Transverse colon (tissue), 4 donors: ENCODE results near the gene TMEM72. TPM values are rescaled to one million over a fixed set of nuclear protein-coding genes. Genes with fewer than 3 reads are reported as not detected.
A peak's percentile ranks its signal among the peaks of the same experiment; 100 is the strongest.

Source experiments
- DNase-seq: peaks from one replicate; pipeline ENCODE4 v3.0.0-alpha.2; 2019
- H3K27ac ChIP-seq, 4 donors: fragments of 200-600 bp; sonication (generic); 2 replicates each; pipeline ENCODE4 v1.5.1; 2016 to 2018; ENCODE audit warnings: inconsistent platforms in 4 of 4
- H3K27me3 ChIP-seq: fragments of 200-600 bp; sonication (generic); 2 replicates; pipeline ENCODE4 v1.5.1; 2017; ENCODE audit warnings: inconsistent platforms
- H3K36me3 ChIP-seq, 4 donors: fragments of 200-600 bp; sonication (generic); 2 replicates each; pipeline ENCODE4 v1.5.1; 2017 to 2019; ENCODE audit warnings: inconsistent platforms in 4 of 4
- H3K4me1 ChIP-seq, 4 donors: fragments of 200-600 bp; sonication (generic); 2 replicates each; pipeline ENCODE4 v1.5.1; 2017 to 2020; ENCODE audit warnings: inconsistent platforms in 4 of 4
- H3K4me3 ChIP-seq, 4 donors: fragments of 200-600 bp; sonication (generic); 1 replicate in 1 of 4; 2 replicates in 3 of 4; pipeline versions ENCODE4 v1.5.1 to v1.6.1; 2017 to 2019; ENCODE audit warnings: inconsistent platforms in 4 of 4
- H3K9me3 ChIP-seq, 2 donors: fragments of 200-600 bp; sonication (generic); 2 replicates each; pipeline ENCODE4 v1.5.1; 2017 to 2019; ENCODE audit warnings: inconsistent platforms in 2 of 2
- EP300 ChIP-seq: sonication (generic); formaldehyde crosslinking; IDR thresholded peaks from one replicate; pipeline ENCODE4 v1.6.1; 2017; ENCODE audit warnings: antibody characterized with exemption, low read depth
- POLR2A ChIP-seq: fragments of 450-650 bp; IDR thresholded peaks from one replicate; pipeline ENCODE4 v1.6.1; 2016; ENCODE audit warnings: antibody characterized with exemption, mild to moderate bottlenecking, moderate library complexity
- POLR2AphosphoS5 ChIP-seq, 3 donors: sonication (generic); formaldehyde crosslinking; IDR thresholded peaks; one replicate each; pipeline ENCODE4 v1.6.1; 2016; ENCODE audit warnings: antibody characterized with exemption in 3 of 3
- WGBS, 2 donors: methylation state at CpG; one replicate each; pipeline ENCODE4 v1.1.5; 2018; ENCODE audit warnings: low coverage in 1 of 2; 5-methylcytosine and 5-hydroxymethylcytosine counted together
- in situ Hi-C, 4 donors: fragments of 200-750 bp; cut with MboI; loops; one replicate each; pipeline versions ENCODE4 v1.15.0 to v1.15.1; 2017; ENCODE audit warnings: low sequenced_read_pairs in 3 of 4, low pct_ligation_motif_present in 1 of 4, low pct_unique_long_range_greater_than_20kb in 1 of 4
- intact Hi-C: fragments of 100-400 bp; cut with DNase I; formaldehyde crosslinking; loops from one replicate; pipeline ENCODE4 v1.15.1; 2023; ENCODE audit warnings: low total_unique reads
- total RNA-seq, 4 donors: library from RNA; depleted of rRNA; stranded (reverse); fragments of >200 nt; gene quantifications; one replicate each; pipeline ENCODE4 v1.1.0, GENCODE V29; 2016
- TF ChIP-seq, protein P1 (sequence below), 5 experiments: fragments of 200-600 bp in 3 of 5; fragments of 450-650 bp in 2 of 5; sonication (generic) in 3 of 5; IDR thresholded peaks; 1 replicate in 2 of 5; 2 replicates in 3 of 5; pipeline ENCODE4 v1.5.1; 2016 to 2017; ENCODE audit warnings: antibody characterized with exemption in 5 of 5, inconsistent platforms in 3 of 5, mild to moderate bottlenecking in 2 of 5, moderate library complexity in 1 of 5

TMEM72 gene
- total RNA-seq, 4 donors from 2014 or later, result 9.5 to 49.4 (median 16.5) TPM

DNA sequence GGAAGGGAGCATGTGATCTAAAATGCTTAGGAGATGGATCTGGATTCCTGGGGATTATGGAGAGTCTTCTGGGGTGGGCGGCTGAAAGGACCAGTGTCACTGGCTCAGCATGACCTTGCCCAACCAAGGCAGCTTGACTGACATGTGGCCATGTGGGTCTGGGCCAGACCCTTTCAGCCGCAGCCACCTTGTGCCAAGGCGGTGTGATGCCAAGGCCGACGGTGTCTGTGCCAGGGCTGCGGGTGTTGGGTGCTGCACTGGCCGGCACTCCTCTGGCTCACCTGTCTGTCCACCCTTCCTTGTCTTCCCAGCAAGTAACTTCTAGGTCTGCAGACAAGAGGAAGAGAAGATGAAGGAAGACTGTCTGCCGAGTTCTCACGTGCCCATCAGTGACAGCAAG lies 58.7 kb downstream of the TMEM72 start:
- H3K4me3 ChIP-seq, result no peak overlapping the region
- intact Hi-C loops (no loop called here), in situ Hi-C loops (loop anchor here in 1 of 4 donors (5.0 kb wide), 1 partner anchor 38 kb away; no protein-coding TSS in a partner anchor)
- H3K27ac ChIP-seq, result no peak overlapping the region
- 93% methylated on average over 9 of the region's 9 CpGs; no CpG with 5 or more reads in 1 of the 2 donors for WGBS, 2 donors
- H3K4me1 ChIP-seq, result peaks cover 4 to 49% (median 24%) of the 10 kb centered on the region in 4 donors
- no peaks in the 10 kb centered on the region for H3K27me3 ChIP-seq
- peak in 2 of 3 donors; percentile 2 to 5 for TF ChIP-seq POLR2AphosphoS5 (IDR thresholded peaks at IDR 0.05)
- TF ChIP-seq POLR2A, result no peak
- TF ChIP-seq EP300, result no peak
- TF ChIP-seq, protein P1, sequence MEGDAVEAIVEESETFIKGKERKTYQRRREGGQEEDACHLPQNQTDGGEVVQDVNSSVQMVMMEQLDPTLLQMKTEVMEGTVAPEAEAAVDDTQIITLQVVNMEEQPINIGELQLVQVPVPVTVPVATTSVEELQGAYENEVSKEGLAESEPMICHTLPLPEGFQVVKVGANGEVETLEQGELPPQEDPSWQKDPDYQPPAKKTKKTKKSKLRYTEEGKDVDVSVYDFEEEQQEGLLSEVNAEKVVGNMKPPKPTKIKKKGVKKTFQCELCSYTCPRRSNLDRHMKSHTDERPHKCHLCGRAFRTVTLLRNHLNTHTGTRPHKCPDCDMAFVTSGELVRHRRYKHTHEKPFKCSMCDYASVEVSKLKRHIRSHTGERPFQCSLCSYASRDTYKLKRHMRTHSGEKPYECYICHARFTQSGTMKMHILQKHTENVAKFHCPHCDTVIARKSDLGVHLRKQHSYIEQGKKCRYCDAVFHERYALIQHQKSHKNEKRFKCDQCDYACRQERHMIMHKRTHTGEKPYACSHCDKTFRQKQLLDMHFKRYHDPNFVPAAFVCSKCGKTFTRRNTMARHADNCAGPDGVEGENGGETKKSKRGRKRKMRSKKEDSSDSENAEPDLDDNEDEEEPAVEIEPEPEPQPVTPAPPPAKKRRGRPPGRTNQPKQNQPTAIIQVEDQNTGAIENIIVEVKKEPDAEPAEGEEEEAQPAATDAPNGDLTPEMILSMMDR (IDR thresholded peaks at IDR 0.05), result no peak
- no peaks in the 10 kb centered on the region for H3K36me3 ChIP-seq
- H3K9me3 ChIP-seq, result no peaks in the 10 kb centered on the region
- no peak for DNase-seq

DNA sequence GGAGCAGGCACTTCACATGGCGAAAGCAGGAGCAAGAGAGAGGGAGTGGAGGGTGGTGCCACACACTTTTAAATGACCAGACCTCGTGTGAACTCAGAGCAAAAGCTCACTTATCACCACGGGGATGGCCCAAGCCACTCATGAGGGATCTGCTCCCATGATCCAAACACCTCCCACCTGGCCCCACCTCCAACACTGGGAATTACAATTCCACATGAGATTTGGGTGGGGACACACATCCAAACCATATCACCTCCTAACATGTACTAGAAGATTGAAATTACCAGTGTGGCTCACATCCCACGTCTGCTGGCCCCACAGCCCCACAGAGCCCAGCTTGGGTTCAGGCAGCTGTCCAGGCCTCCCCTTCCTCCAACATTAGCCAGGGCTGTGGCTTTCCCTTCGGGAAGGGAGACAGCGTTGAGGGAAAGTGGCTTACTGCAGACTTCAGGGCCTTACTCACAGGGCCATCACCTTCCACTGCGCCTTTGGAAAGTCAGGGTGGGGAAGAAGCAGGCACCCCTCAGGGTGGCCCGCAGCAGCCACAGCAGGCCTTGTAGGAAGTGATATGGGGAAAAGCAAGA lies 59.8 kb downstream of the TMEM72 start:
- Histone ChIP-seq H3K36me3 (no peaks in the 10 kb centered on the region), H3K27me3 (no peaks in the 10 kb centered on the region), H3K27ac (no peak overlapping the region), H3K4me1 (peaks cover 4 to 47% (median 31%) of the 10 kb centered on the region in 4 donors), H3K4me3 (no peak overlapping the region), H3K9me3 (no peaks in the 10 kb centered on the region)
- TF ChIP-seq POLR2A (no peak), POLR2AphosphoS5 (IDR thresholded peaks at IDR 0.05) (peak in 1 of 3 donors; percentile 6)
- in situ Hi-C loops, result loop anchor here in 1 of 4 donors (5.0 kb wide), 1 partner anchor 39 kb away; no protein-coding TSS in a partner anchor
- 96 to 100% methylated on average over 3 to 8 of the region's 8 CpGs for WGBS, 2 donors
- no peak for DNase-seq
- intact Hi-C loops, result no loop called here

DNA sequence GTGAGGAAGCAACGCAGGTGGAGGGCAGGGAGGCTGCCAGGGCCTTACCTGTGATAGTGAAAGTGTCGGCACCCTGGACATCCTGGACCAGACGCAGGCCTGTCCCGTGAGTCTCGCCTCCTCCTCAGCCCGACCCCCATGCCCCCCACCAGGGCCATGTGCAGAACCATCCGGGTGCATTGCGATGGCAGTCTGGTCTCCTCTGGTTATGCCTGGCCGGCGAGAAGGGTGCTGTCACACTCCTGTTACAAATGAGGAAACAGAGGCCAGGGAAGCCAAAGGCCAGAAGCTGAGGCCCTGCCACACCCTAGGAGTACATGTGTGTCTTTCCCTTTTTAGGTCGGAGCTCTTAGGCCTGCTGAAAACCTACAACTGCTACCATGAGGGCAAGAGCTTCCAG lies 60.3 kb downstream of the TMEM72 start:
- Histone ChIP-seq H3K27ac (no peak overlapping the region), H3K4me3 (no peak overlapping the region), H3K9me3 (no peaks in the 10 kb centered on the region), H3K36me3 (no peaks in the 10 kb centered on the region), H3K27me3 (no peaks in the 10 kb centered on the region), H3K4me1 (peaks cover 4 to 46% (median 29%) of the 10 kb centered on the region in 4 donors)
- 94% methylated on average over 11 of the region's 11 CpGs; no CpG with 5 or more reads in 1 of the 2 donors for WGBS, 2 donors
- intact Hi-C loops (no loop called here), in situ Hi-C loops (loop anchor here in 1 of 4 donors (5.0 kb wide), 1 partner anchor 39 kb away; no protein-coding TSS in a partner anchor)
- TF ChIP-seq EP300 (no peak), POLR2AphosphoS5 (IDR thresholded peaks at IDR 0.05) (no peak), POLR2A (no peak)
- TF ChIP-seq, protein P1 (IDR thresholded peaks at IDR 0.05), result no peak
- DNase-seq, result no peak

DNA sequence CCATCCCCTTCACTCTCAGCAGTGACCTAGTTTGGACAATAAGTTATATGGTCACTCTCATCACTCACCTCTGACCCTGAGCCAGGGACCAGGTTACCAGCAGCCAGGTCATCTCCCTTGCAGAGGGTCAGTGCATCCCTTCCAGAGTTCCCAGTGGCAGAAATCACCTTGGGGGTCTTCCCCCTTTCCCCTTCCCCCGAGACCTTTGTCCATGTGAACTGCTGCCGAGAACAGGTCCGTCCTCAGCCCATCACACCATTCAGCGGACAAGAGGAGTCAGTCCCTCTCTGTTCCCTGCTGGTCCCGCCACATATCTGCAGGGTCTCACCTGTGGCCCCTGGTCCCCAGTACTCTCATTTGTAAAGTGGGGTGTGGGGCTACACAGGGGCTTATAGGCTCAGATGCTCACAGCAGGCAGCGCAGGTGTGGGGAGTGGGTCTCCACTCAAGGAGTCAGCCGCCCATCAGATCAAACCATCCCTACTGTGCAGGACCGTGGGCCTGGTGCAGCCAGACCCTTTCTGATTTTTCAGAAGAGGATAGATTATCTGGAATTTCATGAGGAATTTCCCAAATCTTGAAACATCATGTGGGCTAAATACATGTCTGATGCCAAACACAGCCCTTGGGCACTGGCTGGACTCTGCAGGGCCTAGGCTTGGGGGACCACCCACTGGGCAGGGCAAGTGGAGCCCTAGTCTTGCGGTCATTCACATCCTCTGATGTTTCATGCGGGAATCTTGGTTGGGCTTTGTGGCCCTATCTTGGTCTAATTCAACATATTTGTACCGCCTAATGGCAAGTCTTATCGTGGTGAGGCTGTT lies 61.0 kb downstream of the TMEM72 start:
- Histone ChIP-seq H3K36me3 (no peaks in the 10 kb centered on the region), H3K9me3 (no peaks in the 10 kb centered on the region), H3K4me1 (peaks cover 4 to 42% (median 30%) of the 10 kb centered on the region in 4 donors), H3K27ac (peak overlapping the region in 1 of 4 donors; percentile 4), H3K27me3 (no peaks in the 10 kb centered on the region), H3K4me3 (no peak overlapping the region)
- 83 to 99% methylated on average over 1 to 12 of the region's 12 CpGs for WGBS, 2 donors
- DNase-seq, result no peak
- no peak for TF ChIP-seq POLR2AphosphoS5 (IDR thresholded peaks at IDR 0.05)
- TF ChIP-seq EP300, result no peak
- TF ChIP-seq, protein P1 (IDR thresholded peaks at IDR 0.05), result no peak
- TF ChIP-seq POLR2A, result no peak
- in situ Hi-C loops, result loop anchor here in 1 of 4 donors (5.0 kb wide), 1 partner anchor 40 kb away; no protein-coding TSS in a partner anchor
- intact Hi-C loops, result no loop called here
